Ectodermal cell (in vitro differentiated cells): ENCODE data around the gene HEMK1.

Source experiments
- H3K27ac ChIP-seq: 2 replicates; pipeline ENCODE4 v1.7.0; 2013; ENCODE audit warnings: mild to moderate bottlenecking, low read depth, low read length; ENCODE audit not compliant: insufficient read depth, poor library complexity, severe bottlenecking
- H3K27me3 ChIP-seq: 2 replicates; pipeline ENCODE4 v1.7.0; 2013; ENCODE audit warnings: mild to moderate bottlenecking, low read length; ENCODE audit not compliant: insufficient read depth, control insufficient read depth, poor library complexity, severe bottlenecking
- H3K36me3 ChIP-seq: one replicate; pipeline ENCODE4 v1.7.0; 2013; ENCODE audit warnings: low read length; ENCODE audit not compliant: control insufficient read depth, insufficient read depth
- H3K4me1 ChIP-seq: one replicate; pipeline ENCODE4 v1.7.0; 2013; ENCODE audit warnings: low read length; ENCODE audit not compliant: control insufficient read depth, insufficient read depth
- H3K4me3 ChIP-seq: 2 replicates; pipeline ENCODE4 v1.7.0; 2013; ENCODE audit warnings: low read depth, low read length, control low read depth; ENCODE audit not compliant: insufficient read depth
- H3K9me3 ChIP-seq: 2 replicates; pipeline ENCODE4 v1.7.0; 2013; ENCODE audit warnings: mild to moderate bottlenecking, low read length, moderate library complexity; ENCODE audit not compliant: control insufficient read depth
- WGBS, 2 experiments: methylation state at CpG; one replicate each; pipeline ENCODE4 v1.1.7; 2013; ENCODE audit warnings: missing lambda C conversion rate in 2 of 2; 5-methylcytosine and 5-hydroxymethylcytosine counted together

The HEMK1 gene

DNA sequence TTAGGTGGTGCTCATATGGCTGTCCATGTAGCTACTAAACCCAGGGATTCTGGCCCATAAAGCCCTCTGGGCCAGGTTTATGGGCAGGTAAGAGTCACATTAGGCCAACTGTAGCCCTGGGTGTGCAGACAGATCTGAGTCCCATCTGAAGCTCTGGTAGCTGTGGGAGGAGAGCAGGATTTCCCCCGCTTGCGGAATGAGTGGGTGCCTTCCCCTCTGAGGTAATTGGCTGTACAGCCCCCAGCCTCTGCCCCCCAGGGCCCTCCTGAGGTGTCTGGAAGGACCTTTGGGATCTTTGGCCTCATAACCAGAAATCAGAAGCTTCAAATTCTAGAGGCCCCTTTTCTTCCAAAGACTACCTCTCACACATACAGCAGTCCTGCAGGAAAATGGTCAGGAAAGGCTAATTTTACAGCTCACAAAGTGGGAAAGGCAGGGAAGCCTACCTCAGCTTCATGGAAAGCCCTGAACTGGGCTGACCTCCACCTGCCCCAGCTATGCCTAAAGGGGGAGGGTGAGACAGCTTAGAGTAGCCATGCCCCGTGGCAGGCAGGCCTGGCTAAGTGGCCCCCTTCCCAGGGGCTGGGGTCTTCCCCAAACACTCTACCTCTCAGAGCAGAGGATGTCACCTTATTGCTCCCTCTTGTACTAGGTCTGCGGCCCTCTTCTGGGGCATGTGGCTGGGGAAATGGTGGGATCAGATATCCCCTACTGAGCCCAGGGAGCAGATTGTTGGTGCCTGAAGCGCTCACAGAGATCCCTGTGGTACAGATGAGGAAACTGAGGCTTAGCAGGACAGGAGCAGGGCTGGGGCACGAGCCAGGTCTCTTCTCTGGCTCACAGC is 16.8 kb downstream of the HEMK1 start:
- no peaks in the 10 kb centered on the region for H3K27me3 ChIP-seq
- H3K36me3 ChIP-seq = no peaks in the 10 kb centered on the region
- WGBS, 2 experiments = 91 to 93% methylated on average over 6 of the region's 6 CpGs
- no peaks in the 10 kb centered on the region for H3K9me3 ChIP-seq
- H3K4me3 ChIP-seq = no peak overlapping the region
- no peak overlapping the region for H3K27ac ChIP-seq
- H3K4me1 ChIP-seq = no peaks in the 10 kb centered on the region

GRCh38 chr3:50586763-50587070 is 17.4 kb downstream of the HEMK1 start:
- H3K27me3 ChIP-seq = no peaks in the 10 kb centered on the region
- no peaks in the 10 kb centered on the region for H3K4me1 ChIP-seq
- H3K4me3 ChIP-seq = no peak overlapping the region
- H3K9me3 ChIP-seq = no peaks in the 10 kb centered on the region
- 87 to 90% methylated on average over 3 of the region's 3 CpGs for WGBS, 2 experiments
- no peaks in the 10 kb centered on the region for H3K36me3 ChIP-seq
- no peak overlapping the region for H3K27ac ChIP-seq

GRCh38 chr3:50587373-50587772 is 18.1 kb downstream of the HEMK1 start:
- Histone ChIP-seq H3K27me3 (no peaks in the 10 kb centered on the region), H3K4me3 (no peak overlapping the region), H3K27ac (no peak overlapping the region), H3K4me1 (no peaks in the 10 kb centered on the region), H3K36me3 (no peaks in the 10 kb centered on the region), H3K9me3 (no peaks in the 10 kb centered on the region)
- WGBS, 2 experiments = 94% methylated on average over 6 of the region's 6 CpGs

- H3K36me3 ChIP-seq = no peaks in the 10 kb centered on the region
- no peak overlapping the region for H3K27ac ChIP-seq
- no peak overlapping the region for H3K4me3 ChIP-seq
- H3K4me1 ChIP-seq = no peaks in the 10 kb centered on the region
- no peaks in the 10 kb centered on the region for H3K9me3 ChIP-seq
- WGBS, 2 experiments = 84 to 86% methylated on average over 17 of the region's 17 CpGs
- H3K27me3 ChIP-seq = no peaks in the 10 kb centered on the region
Observed at GRCh38 chr3:50587806-50588758, 18.8 kb downstream of the HEMK1 start.

GRCh38 chr3:50588759-50589433 is 19.6 kb downstream of the HEMK1 start:
- Histone ChIP-seq H3K36me3 (no peaks in the 10 kb centered on the region), H3K27ac (no peak overlapping the region), H3K4me3 (no peak overlapping the region), H3K27me3 (no peaks in the 10 kb centered on the region), H3K9me3 (no peaks in the 10 kb centered on the region), H3K4me1 (no peaks in the 10 kb centered on the region)
- WGBS, 2 experiments = 94 to 97% methylated on average over 4 of the region's 4 CpGs

DNA sequence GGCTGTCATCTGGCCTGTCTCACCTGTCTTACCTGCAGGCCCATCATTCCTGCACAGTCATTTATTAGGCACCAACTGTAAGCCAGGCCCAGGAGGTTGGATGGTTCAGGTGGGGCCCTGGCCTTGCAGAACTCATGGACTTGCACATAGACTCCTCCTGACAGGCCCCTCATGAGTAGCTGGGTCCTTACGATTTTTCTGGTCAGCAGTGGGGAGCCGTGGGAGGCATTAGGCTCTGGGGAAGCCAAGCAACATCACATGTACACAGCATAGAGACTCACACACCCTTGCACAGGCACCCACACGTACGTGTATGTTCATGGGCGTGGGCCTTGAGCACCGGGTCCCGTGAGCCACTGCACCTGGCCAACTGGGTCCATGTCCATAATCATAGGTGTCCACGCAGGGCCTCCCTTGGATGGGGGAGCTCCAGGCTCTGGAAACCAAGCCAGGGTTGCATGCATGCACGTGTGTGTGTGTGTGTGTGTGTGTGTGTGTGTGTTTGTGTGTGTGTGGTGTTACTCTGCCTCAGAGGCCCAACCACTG is 21.9 kb downstream of the HEMK1 start:
- WGBS, 2 experiments = 87 to 90% methylated on average over 9 of the region's 9 CpGs

GRCh38 chr3:50592568-50592967 is 23.2 kb downstream of the HEMK1 start:
- Histone ChIP-seq H3K4me3 (no peak overlapping the region), H3K9me3 (no peaks in the 10 kb centered on the region), H3K27me3 (no peaks in the 10 kb centered on the region), H3K27ac (no peak overlapping the region), H3K4me1 (no peaks in the 10 kb centered on the region), H3K36me3 (no peaks in the 10 kb centered on the region)
- 78% methylated on average over 5 of the region's 5 CpGs for WGBS, 2 experiments

More for the DNA sequence above, 21.9 kb downstream of the HEMK1 start:
- Histone ChIP-seq H3K4me3 (no peak overlapping the region), H3K27me3 (no peaks in the 10 kb centered on the region), H3K4me1 (no peaks in the 10 kb centered on the region), H3K27ac (no peak overlapping the region), H3K36me3 (no peaks in the 10 kb centered on the region), H3K9me3 (no peaks in the 10 kb centered on the region)

DNA sequence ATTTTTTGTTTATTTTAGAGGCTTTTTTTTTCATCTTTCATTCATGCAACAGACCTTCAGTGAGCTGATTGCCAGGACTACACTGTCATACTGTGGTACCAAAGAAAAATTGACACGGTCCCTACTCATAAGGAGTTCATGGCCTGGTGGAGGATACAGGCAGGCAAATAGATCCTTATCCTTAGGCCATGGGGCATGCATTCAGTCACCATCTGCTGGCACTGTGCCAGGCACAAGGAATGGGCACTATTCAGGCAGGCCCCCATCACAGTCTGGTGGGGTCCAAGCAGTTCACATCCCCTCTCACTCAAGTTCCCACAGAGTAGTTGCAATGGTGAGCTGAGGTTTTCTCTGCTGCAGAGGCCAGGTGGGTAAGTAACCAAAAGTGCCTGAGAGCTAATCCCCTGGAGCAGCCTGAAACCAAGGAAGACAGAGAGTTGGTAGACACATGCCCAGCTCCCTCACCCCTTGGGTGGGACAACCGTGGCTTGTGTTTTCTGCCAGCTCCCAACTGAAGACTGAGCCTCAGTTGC is 25.0 kb downstream of the HEMK1 start:
- Histone ChIP-seq H3K36me3 (no peaks in the 10 kb centered on the region), H3K4me3 (no peak overlapping the region), H3K4me1 (no peaks in the 10 kb centered on the region), H3K27ac (no peak overlapping the region), H3K9me3 (no peaks in the 10 kb centered on the region), H3K27me3 (no peaks in the 10 kb centered on the region)
- WGBS, 2 experiments = 65 to 77% methylated on average over 2 of the region's 2 CpGs

GRCh38 chr3:50599115-50599715 is 29.9 kb downstream of the HEMK1 start:
- Histone ChIP-seq H3K36me3 (no peaks in the 10 kb centered on the region), H3K4me3 (no peak overlapping the region), H3K9me3 (no peaks in the 10 kb centered on the region), H3K27me3 (no peaks in the 10 kb centered on the region), H3K27ac (no peak overlapping the region), H3K4me1 (no peaks in the 10 kb centered on the region)
- 82% methylated on average over 6 of the region's 6 CpGs for WGBS, 2 experiments
